BJ (cell line): ENCODE results near the gene DSG3. TPM values are rescaled to one million over a fixed set of nuclear protein-coding genes. Genes with fewer than 3 reads are reported as not detected.

ENCODE experiments used
- CTCF ChIA-PET: fragments of 350-600 bp; formaldehyde crosslinking; extraction: SDS; loops from one replicate; lab custom pipeline; 2021; ENCODE audit warnings: antibody characterized with exemption, inconsistent platforms; lab: Yijun Ruan, JAX
- POLR2A ChIA-PET: fragments of 300-600 bp; sonication (Branson Sonifier 250); formaldehyde crosslinking; extraction: SDS; loops from one replicate; lab custom pipeline; 2021; ENCODE audit warnings: antibody characterized with exemption; lab: Charles Lee
- DNase-seq: peaks from one replicate; pipeline ENCODE4 v3.0.0-alpha.2; 2011; ENCODE audit warnings: low read depth
- H3K27me3 ChIP-seq: 2 replicates; pipeline ENCODE4 v1.6.0; 2011; ENCODE audit warnings: low read length; ENCODE audit not compliant: control insufficient read depth, insufficient read depth
- H3K36me3 ChIP-seq: 2 replicates; pipeline ENCODE4 v1.5.1; 2011; ENCODE audit warnings: low read length; ENCODE audit not compliant: control insufficient read depth, insufficient read depth
- H3K4me3 ChIP-seq: 2 replicates; pipeline ENCODE4 v1.5.1; 2011; ENCODE audit warnings: low read depth, mild to moderate bottlenecking, control low read depth, low read length
- polyA plus RNA-seq: library from polyadenylated mRNA; depleted of rRNA; stranded (reverse); fragments of >200 nt; gene quantifications from 2 replicates; pipeline ENCODE4 v1.2.3, GENCODE V29; 2011
- TF ChIP-seq, protein P1 (sequence below): IDR thresholded peaks from 2 replicates; pipeline ENCODE4 v1.5.1; 2011; ENCODE audit warnings: low read depth, mild to moderate bottlenecking, control low read depth, inconsistent platforms, low read length, moderate library complexity; ENCODE audit not compliant: insufficient read depth

The DSG3 gene
- polyA plus RNA-seq, 1 experiment, result not detected

DNA sequence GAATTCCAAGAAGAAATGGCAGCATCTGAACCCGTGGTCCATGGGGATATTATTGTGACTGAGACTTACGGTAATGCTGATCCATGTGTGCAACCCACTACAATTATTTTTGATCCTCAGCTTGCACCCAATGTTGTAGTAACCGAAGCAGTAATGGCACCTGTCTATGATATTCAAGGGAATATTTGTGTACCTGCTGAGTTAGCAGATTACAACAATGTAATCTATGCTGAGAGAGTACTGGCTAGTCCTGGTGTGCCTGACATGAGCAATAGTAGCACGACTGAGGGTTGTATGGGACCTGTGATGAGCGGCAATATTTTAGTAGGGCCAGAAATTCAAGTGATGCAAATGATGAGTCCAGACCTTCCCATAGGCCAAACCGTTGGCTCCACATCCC is 34.4 kb upstream of the DSG3 start:
- POLR2A ChIA-PET, result no interaction called here
- DNase-seq, result no peak
- no peak overlapping the region for H3K4me3 ChIP-seq
- H3K36me3 ChIP-seq, result no peaks in the 10 kb centered on the region
- CTCF ChIA-PET, result no interaction called here
- no peaks in the 10 kb centered on the region for H3K27me3 ChIP-seq
- TF ChIP-seq, protein P1, sequence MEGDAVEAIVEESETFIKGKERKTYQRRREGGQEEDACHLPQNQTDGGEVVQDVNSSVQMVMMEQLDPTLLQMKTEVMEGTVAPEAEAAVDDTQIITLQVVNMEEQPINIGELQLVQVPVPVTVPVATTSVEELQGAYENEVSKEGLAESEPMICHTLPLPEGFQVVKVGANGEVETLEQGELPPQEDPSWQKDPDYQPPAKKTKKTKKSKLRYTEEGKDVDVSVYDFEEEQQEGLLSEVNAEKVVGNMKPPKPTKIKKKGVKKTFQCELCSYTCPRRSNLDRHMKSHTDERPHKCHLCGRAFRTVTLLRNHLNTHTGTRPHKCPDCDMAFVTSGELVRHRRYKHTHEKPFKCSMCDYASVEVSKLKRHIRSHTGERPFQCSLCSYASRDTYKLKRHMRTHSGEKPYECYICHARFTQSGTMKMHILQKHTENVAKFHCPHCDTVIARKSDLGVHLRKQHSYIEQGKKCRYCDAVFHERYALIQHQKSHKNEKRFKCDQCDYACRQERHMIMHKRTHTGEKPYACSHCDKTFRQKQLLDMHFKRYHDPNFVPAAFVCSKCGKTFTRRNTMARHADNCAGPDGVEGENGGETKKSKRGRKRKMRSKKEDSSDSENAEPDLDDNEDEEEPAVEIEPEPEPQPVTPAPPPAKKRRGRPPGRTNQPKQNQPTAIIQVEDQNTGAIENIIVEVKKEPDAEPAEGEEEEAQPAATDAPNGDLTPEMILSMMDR, result no peak

DNA sequence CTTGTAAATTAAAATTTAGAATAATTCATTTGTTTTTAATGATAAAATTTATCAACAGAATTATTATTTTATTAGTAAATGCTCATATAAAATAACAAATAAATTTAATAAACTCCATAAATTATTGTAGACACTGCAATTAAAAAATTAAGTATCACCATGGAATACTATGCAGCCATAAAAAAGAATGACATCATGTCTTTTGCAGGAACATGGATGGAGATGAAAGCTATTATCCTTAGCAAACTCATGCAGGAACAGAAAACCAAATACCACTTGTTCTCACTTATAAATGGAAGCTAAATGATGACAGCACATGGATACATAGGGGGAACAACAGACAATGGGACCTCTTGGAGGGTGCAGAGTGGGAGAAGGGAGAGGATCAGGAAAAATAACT is 29.7 kb upstream of the DSG3 start:
- TF ChIP-seq, protein P1, result no peak
- DNase-seq, result no peak
- Histone ChIP-seq H3K27me3 (no peaks in the 10 kb centered on the region), H3K36me3 (no peaks in the 10 kb centered on the region), H3K4me3 (no peak overlapping the region)
- ChIA-PET CTCF (interaction anchor here (0.7 to 1.3 kb wide), 2 partner anchors 12 to 891 kb away, joined by 3 to 4 read pairs; no protein-coding TSS in a partner anchor), POLR2A (no interaction called here)

DNA sequence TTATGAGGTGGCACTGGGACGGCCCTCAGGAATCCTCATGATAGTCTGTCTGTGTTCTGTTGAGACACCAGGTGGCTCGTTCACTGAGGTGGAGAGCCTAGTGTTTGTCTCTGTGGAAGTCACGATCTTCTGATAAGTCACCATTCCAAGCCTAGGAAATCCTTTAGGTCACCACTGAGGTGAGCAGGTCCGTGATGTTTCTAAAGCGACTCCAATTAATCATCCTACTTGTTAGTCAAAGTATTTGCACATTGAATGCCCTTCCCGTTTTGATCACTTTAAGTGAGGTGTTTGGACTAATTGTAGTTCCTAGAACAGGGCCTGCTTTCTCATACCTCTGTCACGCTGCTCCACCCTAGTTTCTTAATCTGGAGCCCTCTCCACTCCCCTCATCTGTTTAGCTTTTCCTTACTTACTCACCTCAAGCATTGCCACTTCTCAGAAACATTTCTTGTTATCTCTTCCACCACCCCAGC is 28.0 kb upstream of the DSG3 start:
- Histone ChIP-seq H3K27me3 (no peaks in the 10 kb centered on the region), H3K36me3 (no peaks in the 10 kb centered on the region), H3K4me3 (no peak overlapping the region)
- no peak for DNase-seq
- ChIA-PET POLR2A (no interaction called here), CTCF (interaction anchor here (1.1 kb wide), 1 partner anchor 14 kb away, joined by 3 read pairs; no protein-coding TSS in a partner anchor)
- TF ChIP-seq, protein P1, result no peak

DNA sequence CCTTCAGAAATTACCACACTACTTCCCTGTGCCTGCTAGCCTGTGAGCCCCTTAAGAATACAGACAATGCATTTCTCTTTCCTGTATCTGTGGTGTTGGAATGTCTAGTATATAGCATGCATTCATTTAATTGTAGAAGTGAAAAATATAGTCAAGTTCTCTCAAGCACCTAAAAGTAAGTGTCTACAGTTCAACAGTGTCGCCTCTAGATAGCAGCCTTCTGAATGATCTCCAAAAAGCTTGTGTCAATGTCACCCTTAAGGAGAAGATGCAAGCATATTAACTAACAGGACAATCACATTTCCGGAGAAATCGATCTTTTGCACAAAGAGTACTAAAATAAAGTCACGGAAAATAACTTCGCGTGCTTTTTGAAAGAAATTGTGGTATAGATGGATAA is 27.5 kb upstream of the DSG3 start:
- Histone ChIP-seq H3K36me3 (no peaks in the 10 kb centered on the region), H3K27me3 (no peaks in the 10 kb centered on the region), H3K4me3 (no peak overlapping the region)
- POLR2A ChIA-PET, result no interaction called here
- DNase-seq, result no peak
- TF ChIP-seq, protein P1, result no peak
- CTCF ChIA-PET, result interaction anchor here (1.1 kb wide), 1 partner anchor 14 kb away, joined by 3 read pairs; no protein-coding TSS in a partner anchor

DNA sequence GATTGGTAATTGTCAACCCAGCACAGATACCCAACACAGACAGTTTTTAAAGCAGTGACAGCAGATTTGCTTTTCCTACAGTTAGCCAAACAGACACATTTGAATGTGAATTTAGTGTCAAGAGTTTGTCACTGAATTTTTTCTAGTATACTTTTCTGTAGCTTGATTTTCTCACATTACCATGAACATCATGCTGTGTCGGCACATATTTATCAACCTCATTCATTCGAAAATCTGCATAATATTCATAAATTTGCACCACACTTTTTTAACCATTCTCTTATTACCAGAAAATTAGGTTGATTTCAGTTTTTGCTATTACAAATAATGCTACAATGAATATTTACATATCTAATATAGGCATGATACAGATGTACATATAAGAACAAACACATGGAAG is 27.0 kb upstream of the DSG3 start:
- Histone ChIP-seq H3K4me3 (no peak overlapping the region), H3K36me3 (no peaks in the 10 kb centered on the region), H3K27me3 (no peaks in the 10 kb centered on the region)
- ChIA-PET POLR2A (no interaction called here), CTCF (interaction anchor here (1.1 kb wide), 1 partner anchor 15 kb away, joined by 3 read pairs; no protein-coding TSS in a partner anchor)
- no peak for DNase-seq
- TF ChIP-seq, protein P1, result no peak
